8988T (cell line): Measurements from ENCODE around the gene ADGRG3.

ENCODE experiments used
- DNase-seq: peaks from one replicate; pipeline ENCODE4 v3.0.0; 2011

Gene ADGRG3, protein sequence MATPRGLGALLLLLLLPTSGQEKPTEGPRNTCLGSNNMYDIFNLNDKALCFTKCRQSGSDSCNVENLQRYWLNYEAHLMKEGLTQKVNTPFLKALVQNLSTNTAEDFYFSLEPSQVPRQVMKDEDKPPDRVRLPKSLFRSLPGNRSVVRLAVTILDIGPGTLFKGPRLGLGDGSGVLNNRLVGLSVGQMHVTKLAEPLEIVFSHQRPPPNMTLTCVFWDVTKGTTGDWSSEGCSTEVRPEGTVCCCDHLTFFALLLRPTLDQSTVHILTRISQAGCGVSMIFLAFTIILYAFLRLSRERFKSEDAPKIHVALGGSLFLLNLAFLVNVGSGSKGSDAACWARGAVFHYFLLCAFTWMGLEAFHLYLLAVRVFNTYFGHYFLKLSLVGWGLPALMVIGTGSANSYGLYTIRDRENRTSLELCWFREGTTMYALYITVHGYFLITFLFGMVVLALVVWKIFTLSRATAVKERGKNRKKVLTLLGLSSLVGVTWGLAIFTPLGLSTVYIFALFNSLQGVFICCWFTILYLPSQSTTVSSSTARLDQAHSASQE

DNA sequence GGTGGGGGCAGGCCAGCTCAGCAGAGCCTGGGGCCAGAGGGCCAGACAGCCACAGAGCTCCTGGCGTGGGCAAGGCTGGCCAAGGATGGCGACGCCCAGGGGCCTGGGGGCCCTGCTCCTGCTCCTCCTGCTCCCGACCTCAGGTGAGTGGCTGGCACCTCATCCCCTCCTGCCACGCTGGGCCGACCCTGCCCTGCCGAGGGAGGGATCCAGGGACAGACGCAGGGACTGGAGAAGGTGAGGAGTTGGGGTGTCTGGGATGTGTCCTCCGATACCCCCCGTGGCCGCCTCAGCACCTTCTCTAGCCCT lies at the start of gene ADGRG3:
Gene ADGRG3 (plus strand): TSS at position 44 of the 309 bp plus-strand sequence. CDS start 42 bp downstream, at position 86.
- no peak for DNase-seq

DNA sequence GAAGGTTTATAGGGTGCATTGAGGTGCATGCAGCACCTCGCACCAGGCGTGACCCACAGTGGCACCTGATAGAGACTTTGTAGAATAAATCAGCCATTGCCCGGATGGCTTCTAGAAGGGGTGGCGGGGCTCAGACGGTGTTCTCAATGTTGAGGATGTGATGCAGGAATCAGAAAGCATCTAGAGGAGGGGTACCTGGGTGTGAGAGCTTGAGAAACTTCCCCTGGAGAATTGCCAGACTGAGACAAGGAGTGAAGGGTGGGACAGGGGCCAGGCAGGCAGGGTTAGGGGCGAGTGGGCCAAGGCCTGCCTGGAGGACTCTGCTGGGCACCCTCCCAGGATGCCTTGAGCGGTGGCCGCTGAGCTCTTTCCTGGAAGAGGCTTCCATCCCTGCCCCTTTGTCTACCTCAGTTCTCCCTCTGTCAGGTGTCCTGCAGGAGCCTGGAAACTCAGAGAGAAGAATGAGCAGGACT lies 48.9 kb upstream of the ADGRG3 start:
- DNase-seq: no peak

- DNase-seq: no peak
These were observed 48.3 kb upstream of the ADGRG3 start for GRCh38 chr16:57619606-57620334.

DNA sequence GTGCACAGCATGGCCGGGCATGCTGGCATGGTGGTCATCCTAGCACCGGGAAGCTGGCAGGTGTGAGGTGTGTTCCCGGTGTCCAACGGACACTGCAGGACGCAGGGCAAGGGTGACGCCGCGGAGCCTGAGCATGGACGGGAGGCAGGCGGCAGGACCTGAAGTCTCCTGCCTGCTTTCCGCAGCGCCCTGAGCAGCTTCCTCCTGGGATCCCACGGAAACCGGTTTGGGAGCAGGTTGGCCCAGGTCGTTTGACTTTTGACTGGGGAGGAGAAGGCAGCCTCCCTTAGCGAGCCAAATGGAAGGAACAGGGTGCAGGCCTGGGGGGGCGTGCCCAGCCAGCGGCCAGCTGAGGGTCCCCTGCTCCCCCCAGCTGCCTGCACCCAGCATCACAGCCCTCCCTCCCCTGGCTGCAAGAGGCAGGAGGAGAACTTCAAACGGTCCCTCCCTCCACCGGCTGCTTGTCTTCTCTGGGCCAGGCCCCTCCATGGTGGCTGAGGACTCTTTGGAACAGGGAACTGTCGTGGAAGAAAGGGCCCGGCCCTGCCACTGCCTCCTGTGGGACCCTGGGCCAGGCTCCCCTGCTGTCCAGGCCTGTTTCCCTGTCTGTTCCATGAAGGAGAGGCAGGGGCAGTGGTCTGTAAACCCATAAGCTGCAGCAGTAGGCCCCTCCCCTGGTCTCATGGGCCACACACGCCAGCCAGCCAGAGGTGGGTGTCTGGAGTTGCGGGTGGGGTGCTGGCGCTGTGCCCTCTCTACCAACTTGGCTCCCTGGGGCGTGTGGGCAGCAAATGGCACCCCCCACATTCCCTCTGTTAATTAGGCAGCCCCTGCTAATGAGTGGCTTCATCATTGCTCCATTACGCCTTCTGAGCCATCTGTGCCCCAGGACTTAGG lies 47.5 kb upstream of the ADGRG3 start:
- no peak for DNase-seq

DNA sequence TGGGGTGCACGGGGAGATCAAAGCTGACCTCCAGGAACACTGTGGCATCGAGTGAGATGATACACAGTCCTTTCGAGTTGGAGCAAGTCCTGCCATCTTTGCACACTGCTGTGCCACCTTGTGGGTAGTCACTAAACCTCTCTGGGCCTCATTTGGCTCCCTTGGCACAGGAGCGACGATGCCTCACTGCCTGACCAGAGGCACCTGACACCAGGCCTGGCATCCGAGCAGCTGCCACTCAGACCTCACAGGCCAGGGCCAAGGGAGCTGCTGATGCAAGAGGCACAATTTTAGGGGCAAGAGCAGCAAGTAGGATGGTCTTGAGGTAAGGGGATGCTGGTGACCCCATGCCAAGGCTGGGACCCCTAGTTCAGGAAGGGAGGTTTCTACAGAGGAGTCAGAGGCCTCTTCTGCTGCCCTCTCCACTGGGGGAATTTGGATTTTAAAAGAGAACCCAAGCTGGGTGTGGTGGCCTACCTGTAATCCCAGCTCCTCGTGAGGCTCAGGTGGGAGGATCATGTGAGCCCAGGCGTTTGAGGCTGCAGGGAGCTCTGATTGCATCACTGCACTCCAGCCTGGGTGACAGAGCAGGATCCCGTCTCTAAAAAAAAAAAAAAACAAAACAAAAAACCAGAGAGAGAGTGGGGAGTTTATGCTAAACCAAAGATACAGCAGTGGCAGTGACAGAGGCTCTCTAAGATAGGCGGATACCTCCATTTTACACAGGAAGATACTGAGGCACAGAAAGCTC lies 46.4 kb upstream of the ADGRG3 start:
- no peak for DNase-seq

- DNase-seq: no peak
These were observed 45.5 kb upstream of the ADGRG3 start for GRCh38 chr16:57622361-57623250.

GRCh38 chr16:57623251-57624043 lies 44.7 kb upstream of the ADGRG3 start:
- no peak for DNase-seq

DNA sequence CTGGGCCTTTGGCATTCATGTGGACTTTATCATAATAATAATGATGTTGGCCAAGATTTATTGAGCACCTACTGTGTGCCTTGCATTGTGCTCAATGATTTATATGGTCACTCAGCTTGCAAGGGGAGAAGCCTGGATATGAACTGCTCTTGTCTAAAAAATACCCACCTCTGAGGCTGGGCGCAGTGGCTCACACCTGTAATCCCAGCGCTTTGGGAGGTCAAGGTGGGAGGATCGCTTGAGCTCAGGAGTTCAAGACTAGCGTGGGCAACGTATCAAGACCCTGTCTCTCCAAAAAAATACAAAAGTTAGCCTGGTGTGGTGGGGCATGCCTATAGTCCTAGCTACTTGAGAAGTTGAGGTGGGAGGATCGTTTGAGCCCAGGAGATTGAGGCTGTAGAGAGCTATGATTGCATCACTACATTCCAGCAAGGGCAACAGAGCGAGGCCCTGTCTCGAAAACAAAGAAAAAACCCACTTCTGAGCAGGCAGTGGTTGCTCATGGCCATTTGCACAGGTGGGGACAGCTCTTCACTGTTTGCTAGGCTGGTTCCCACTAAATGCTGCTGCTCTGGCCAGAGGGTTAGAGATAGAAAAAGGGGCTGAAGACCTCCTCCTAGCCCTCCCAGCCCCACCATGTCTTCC lies 43.9 kb upstream of the ADGRG3 start:
- no peak for DNase-seq

- DNase-seq: no peak
These were observed 43.2 kb upstream of the ADGRG3 start for GRCh38 chr16:57624806-57625500.

DNA sequence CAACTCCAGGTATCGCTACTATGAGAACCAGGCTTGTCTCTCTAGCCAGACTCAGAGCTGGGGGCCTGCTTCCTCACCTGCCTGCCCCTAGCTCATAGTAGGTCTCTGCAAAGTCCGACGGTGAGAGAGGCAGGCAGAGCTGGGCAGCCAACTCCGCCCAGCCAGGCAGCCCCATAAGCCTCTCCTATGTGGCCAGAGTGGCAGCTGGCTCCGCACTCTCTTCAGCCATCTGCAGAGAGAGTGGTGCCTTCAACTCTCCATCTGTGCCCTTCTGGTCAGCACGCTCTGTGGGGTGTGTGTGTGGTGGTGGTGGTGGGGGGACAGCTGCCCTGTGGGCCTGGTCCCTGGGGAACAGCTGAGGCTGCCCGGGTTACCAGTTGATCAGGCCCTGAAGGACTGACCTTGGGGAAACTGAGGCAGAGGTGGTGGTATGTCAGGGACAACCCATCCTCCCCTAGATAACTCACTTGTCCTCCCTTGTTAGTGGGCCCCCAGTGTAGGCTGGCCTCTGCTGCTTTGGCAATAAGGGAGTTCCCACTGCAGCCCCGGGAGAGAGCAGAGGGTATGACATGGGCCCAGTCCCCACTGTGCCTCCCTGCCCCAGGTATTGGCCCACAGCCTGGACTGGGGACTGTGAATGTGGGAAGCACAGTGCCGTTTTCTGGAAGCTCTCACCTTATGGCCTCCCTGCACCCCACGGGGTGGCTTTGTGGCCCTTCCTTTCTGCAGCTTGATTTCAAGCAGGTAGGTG lies 41.5 kb upstream of the ADGRG3 start:
- DNase-seq: no peak

- peak; percentile 79 for DNase-seq
These were observed 40.8 kb upstream of the ADGRG3 start for GRCh38 chr16:57627184-57627871.

DNA sequence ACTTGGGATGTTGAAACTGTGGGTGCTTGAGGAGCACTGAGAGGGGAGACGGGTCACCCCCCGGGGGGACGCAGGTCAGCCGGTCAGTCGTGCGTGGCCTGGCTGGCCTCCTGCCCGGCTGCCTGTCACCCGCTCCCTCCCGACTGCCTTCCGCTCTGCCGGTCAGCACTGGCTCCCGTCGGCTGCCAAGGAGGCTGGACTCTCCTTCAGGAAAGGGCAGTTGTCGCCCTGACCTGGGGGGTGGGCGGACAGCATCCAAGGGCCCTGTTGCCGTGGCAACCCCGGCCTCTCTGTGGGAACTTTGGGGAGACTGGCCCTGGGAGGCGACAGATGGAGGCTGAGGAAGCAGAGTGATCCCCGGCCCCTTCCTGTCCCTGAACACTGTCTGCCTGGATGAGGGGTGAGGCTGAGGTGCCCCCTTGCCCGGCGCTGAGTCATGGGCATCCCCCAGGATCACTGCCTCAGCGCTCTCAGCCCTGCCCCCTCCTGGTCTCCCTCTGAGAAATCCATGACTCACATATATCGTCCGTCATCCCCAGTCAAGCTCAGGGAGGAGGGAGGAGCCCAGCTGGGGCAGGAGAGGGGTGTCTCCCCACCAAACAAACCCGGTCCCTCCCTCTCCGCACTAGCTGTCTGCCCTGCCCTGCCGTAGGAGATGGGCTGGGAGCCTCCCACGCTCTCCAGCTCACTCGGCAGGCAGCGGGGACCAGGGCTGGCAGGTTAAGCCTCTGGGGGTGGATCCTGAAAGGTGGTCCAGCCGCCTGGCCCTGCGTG lies 39.9 kb upstream of the ADGRG3 start, which contains the start of gene ADGRG1:
Gene ADGRG1 (plus strand): TSS at position 623 of the 774 bp plus-strand sequence. CDS start 21,658 bp downstream, outside the sequence.
- peak; percentile 92 for DNase-seq

- DNase-seq: no peak
These were observed 39.3 kb upstream of the ADGRG3 start for GRCh38 chr16:57628783-57629293.

DNA sequence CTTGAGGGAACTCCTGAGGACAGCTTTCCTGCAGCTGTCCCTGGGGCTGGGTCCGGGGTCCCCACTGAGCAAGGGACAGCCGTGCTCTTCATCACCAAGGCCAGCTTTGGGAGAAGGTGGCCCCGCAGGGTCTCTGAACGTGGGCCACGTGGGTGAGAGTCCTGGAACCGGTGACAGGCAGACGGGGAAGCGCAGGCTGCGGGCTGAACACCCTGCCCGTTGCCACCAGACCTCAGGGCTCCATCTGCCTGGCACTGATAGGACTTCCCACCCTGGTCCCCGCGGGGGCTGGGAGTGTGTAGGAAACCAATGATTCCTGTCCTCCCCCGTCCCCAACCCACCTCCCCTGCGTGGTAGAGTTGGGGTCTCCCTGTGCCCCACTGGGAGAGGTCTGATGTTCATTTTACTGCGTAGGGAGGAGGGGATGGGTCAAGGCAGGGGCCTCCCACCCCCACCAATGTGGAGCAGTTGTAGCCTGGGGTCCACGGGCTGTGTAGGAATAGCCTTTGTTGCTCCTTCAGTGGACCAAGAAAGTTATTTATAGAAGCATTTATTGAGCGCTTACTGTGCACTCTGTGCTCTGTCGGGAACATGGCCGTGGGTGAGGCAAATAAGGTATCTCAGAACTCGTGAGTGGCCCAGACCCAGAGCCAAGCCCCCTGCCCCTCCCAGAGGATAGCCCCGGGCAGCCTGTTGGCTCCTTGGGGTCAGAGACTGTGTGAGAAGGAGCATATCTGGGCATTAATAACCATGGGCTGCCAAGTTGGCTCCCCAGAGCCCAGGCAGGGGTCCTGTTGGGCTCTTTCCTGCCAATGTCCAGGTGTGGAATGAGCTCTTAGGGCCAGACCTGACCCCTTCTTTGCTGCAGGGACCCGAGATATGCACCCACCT lies 38.3 kb upstream of the ADGRG3 start:
- no peak for DNase-seq

- no peak for DNase-seq
These were observed 37.7 kb upstream of the ADGRG3 start for GRCh38 chr16:57630407-57630797.
